ENCODE measurements around the gene NTN1.
A peak's percentile ranks its signal among the peaks of the same experiment; 100 is the strongest.

DNA sequence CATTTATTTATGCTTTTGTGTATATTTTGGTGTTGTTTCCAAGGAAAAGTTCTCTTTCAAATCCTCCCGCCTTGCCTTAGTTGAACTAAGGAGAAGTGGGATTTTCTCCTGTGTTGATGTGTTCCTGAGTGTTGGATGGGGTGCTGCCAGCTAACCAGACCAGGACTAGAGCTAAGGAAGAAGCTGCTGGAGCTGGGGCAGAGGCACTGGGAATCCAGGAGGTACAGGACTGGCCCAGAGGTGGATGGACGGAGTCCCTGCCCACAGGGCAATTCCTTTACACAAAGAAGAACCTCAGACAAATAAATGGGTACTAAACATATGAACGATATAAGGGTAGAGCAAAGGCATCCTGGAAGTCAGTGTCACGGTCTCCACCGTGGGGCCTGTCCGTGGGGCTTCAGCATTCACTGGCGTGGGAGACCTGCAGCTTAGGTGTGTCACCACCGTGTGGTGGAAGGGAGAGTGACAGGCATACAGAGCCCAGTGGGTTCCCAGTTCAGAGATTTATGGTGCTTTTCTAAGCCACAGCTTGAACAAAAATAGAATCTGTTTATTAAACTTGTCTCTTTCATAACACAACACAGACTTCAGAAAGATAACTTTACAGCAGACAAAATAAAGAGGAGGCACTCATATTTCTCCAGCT lies 270.7 kb downstream of the NTN1 start:
- TF ChIP-seq, protein P1, sequence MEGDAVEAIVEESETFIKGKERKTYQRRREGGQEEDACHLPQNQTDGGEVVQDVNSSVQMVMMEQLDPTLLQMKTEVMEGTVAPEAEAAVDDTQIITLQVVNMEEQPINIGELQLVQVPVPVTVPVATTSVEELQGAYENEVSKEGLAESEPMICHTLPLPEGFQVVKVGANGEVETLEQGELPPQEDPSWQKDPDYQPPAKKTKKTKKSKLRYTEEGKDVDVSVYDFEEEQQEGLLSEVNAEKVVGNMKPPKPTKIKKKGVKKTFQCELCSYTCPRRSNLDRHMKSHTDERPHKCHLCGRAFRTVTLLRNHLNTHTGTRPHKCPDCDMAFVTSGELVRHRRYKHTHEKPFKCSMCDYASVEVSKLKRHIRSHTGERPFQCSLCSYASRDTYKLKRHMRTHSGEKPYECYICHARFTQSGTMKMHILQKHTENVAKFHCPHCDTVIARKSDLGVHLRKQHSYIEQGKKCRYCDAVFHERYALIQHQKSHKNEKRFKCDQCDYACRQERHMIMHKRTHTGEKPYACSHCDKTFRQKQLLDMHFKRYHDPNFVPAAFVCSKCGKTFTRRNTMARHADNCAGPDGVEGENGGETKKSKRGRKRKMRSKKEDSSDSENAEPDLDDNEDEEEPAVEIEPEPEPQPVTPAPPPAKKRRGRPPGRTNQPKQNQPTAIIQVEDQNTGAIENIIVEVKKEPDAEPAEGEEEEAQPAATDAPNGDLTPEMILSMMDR (IDR thresholded peaks at IDR 0.05), result peak; percentile 27 to 79 (median 72)
- no peak for TF ChIP-seq POLR2A (IDR thresholded peaks at IDR 0.05)
